ENCODE data around the gene LIMS2.

Gene LIMS2

GRCh38 chr2:127596311-127597045 is 78.9 kb downstream of the LIMS2 start:
- no peak for FAIRE-seq

GRCh38 chr2:127594116-127594591 is 81.2 kb downstream of the LIMS2 start:
- FAIRE-seq: no peak

GRCh38 chr2:127593228-127594115 is 81.9 kb downstream of the LIMS2 start:
- FAIRE-seq: no peak

- no peak for FAIRE-seq
Observed at GRCh38 chr2:127592761-127593227, 82.5 kb downstream of the LIMS2 start.

GRCh38 chr2:127591221-127591923 is 84.0 kb downstream of the LIMS2 start:
- FAIRE-seq: no peak

- FAIRE-seq: no peak
Observed at GRCh38 chr2:127590386-127591190, 84.7 kb downstream of the LIMS2 start.

GRCh38 chr2:127589841-127590240 is 85.5 kb downstream of the LIMS2 start:
- no peak for FAIRE-seq

- FAIRE-seq: no peak
Observed at GRCh38 chr2:127589358-127589757, 86.0 kb downstream of the LIMS2 start.

All from A204.1 (cell line).